Transverse colon (tissue), 3 donors: ENCODE measurements around the gene LPCAT1.

Experiments
- CTCF ChIP-seq, 5 experiments: fragments of 200-600 bp in 3 of 5; fragments of 450-650 bp in 2 of 5; sonication (generic) in 3 of 5; IDR thresholded peaks; 1 replicate in 2 of 5; 2 replicates in 3 of 5; pipeline ENCODE4 v1.5.1; 2016 to 2017; ENCODE audit warnings: antibody characterized with exemption in 5 of 5, inconsistent platforms in 3 of 5, mild to moderate bottlenecking in 2 of 5, moderate library complexity in 1 of 5
- EP300 ChIP-seq: sonication (generic); formaldehyde crosslinking; IDR thresholded peaks from one replicate; pipeline ENCODE4 v1.6.1; 2017; ENCODE audit warnings: antibody characterized with exemption, low read depth
- POLR2A ChIP-seq: fragments of 450-650 bp; IDR thresholded peaks from one replicate; pipeline ENCODE4 v1.6.1; 2016; ENCODE audit warnings: antibody characterized with exemption, mild to moderate bottlenecking, moderate library complexity

DNA sequence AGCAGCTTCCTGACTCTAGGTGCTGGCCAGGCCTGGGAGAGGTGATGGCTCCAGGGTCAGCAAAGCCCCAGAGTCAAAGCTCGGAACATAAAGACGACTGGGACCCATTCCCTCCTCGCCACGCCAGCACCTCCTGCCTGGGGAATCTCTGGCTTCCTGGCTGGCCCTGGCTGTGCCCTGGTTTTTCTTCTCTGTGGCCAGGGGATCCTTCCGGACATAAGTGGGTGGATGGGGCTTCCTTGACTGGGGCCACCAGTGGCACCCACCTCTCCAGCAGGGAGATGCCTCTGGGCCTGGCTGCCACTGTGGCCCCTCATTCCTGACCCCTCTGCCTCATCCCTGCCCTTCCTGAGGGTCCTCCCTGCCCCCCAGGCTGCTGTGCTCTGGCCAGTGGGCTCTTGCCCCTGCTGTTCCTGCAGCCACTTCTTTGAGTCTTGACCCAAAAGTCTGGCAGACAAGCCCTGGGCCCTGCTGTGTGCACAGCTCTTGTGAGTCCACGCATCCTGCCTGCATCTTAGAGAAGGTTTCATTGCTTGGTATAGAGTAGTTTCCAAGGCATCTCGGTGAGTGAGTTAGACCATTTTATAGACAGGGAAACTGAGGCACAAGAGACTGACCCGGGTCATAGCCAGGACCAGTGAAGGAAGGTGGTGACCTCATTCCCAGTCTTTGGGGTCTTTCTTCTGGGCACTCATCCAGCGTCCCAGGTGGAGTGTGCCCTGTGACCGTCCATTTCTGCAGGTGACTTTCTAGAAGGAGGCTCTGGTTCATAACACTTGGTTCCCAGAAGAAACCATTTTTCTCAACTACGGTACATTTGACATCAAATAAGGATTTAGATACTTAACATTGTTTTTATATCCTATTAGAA is 17.3 kb upstream of the LPCAT1 start:
- TF ChIP-seq CTCF (IDR thresholded peaks at IDR 0.05) (no peak), EP300 (no peak), POLR2A (no peak)
